ENCODE data around the gene GMCL1.

GMCL1 gene

GRCh38 chr2:69816923-69817542 is 12.4 kb upstream of the GMCL1 start:
- TF ChIP-seq RAD21 (IDR thresholded peaks at IDR 0.05; ENCODE audit: low read depth) (peak; percentile 71), FOXM1 (IDR thresholded peaks at IDR 0.05; ENCODE audit: borderline replicate concordance, low read depth) (no peak), TAF1 (IDR thresholded peaks at IDR 0.05; ENCODE audit: low read depth) (no peak)

GRCh38 chr2:69817729-69818501 is 11.5 kb upstream of the GMCL1 start:
- TF ChIP-seq USF1 (IDR thresholded peaks at IDR 0.05) (no peak), EP300 (IDR thresholded peaks at IDR 0.05; ENCODE audit: borderline replicate concordance) (no peak), TCF12 (IDR thresholded peaks at IDR 0.05; ENCODE audit: low read depth) (no peak), FOXM1 (IDR thresholded peaks at IDR 0.05; ENCODE audit: borderline replicate concordance, low read depth) (no peak), TAF1 (IDR thresholded peaks at IDR 0.05; ENCODE audit: low read depth) (no peak), TEAD4 (IDR thresholded peaks at IDR 0.05) (no peak), MAX (IDR thresholded peaks at IDR 0.05) (no peak)

GRCh38 chr2:69827796-69828540 is 1.5 kb upstream of the GMCL1 start:
- no peak for TF ChIP-seq CEBPB (IDR thresholded peaks at IDR 0.05)
- TF ChIP-seq TCF12 (IDR thresholded peaks at IDR 0.05; ENCODE audit: low read depth), result no peak
- TF ChIP-seq TEAD4 (IDR thresholded peaks at IDR 0.05), result no peak
- TF ChIP-seq MAX (IDR thresholded peaks at IDR 0.05), result no peak
- no peak for TF ChIP-seq RAD21 (IDR thresholded peaks at IDR 0.05; ENCODE audit: low read depth)
- no peak for TF ChIP-seq USF1 (IDR thresholded peaks at IDR 0.05)
- TF ChIP-seq REST (IDR thresholded peaks at IDR 0.05; ENCODE audit: low read depth), result no peak
- TF ChIP-seq YY1 (IDR thresholded peaks at IDR 0.05; ENCODE audit: low read depth), result no peak

GRCh38 chr2:69828938-69829255 is 563 bp upstream of the GMCL1 start:
- no peak for TF ChIP-seq YY1 (IDR thresholded peaks at IDR 0.05; ENCODE audit: low read depth)

GRCh38 chr2:69830045-69830905 is 815 bp downstream of the GMCL1 start:
- TF ChIP-seq TCF12 (IDR thresholded peaks at IDR 0.05; ENCODE audit: low read depth), result no peak
- TF ChIP-seq CEBPB (IDR thresholded peaks at IDR 0.05), result no peak
- TF ChIP-seq EP300 (IDR thresholded peaks at IDR 0.05; ENCODE audit: borderline replicate concordance), result no peak
- TF ChIP-seq TAF1 (IDR thresholded peaks at IDR 0.05; ENCODE audit: low read depth), result no peak
- no peak for TF ChIP-seq CREB1 (IDR thresholded peaks at IDR 0.05; ENCODE audit: low read depth)
- TF ChIP-seq TEAD4 (IDR thresholded peaks at IDR 0.05), result no peak
- TF ChIP-seq RAD21 (IDR thresholded peaks at IDR 0.05; ENCODE audit: low read depth), result no peak
- TF ChIP-seq USF1 (IDR thresholded peaks at IDR 0.05), result no peak
- TF ChIP-seq REST (IDR thresholded peaks at IDR 0.05; ENCODE audit: low read depth), result no peak
- TF ChIP-seq ZBTB7A (IDR thresholded peaks at IDR 0.05; ENCODE audit: low read depth), result no peak
- no peak for TF ChIP-seq FOXM1 (IDR thresholded peaks at IDR 0.05; ENCODE audit: borderline replicate concordance, low read depth)
- TF ChIP-seq EGR1 (IDR thresholded peaks at IDR 0.05), result no peak
- TF ChIP-seq YY1 (IDR thresholded peaks at IDR 0.05; ENCODE audit: low read depth), result no peak
- no peak for TF ChIP-seq NFIC (IDR thresholded peaks at IDR 0.05)
- TF ChIP-seq MAX (IDR thresholded peaks at IDR 0.05), result no peak
